NCI-H345 treated with DMSO at 0.1 percent for 48 hours (cell line): ENCODE data around the gene LCN12.

ENCODE experiments used
- DNase-seq: peaks from one replicate; lab custom pipeline; 2025; ENCODE audit not compliant: unreplicated experiment; lab: John Stamatoyannopoulos, UW

The LCN12 gene

GRCh38 chr9:136944519-136945332, 7.3 kb upstream of the LCN12 start, which contains the start of the genes C8G and FBXW5:
Gene C8G, plus strand, starts transcription at chr9:136945243. Its CDS starts 78 bp downstream, at chr9:136945321.
Gene FBXW5, minus strand, starts transcription at chr9:136944738. Its CDS starts 655 bp downstream, at chr9:136944083.
- DNase-seq: peak; percentile 92

GRCh38 chr9:136945333-136946227, 6.5 kb upstream of the LCN12 start:
- DNase-seq: no peak

- no peak for DNase-seq
Observed at GRCh38 chr9:136946228-136947027, 5.6 kb upstream of the LCN12 start.

- DNase-seq: no peak
Observed at GRCh38 chr9:136947028-136947891, 4.8 kb upstream of the LCN12 start.

- no peak for DNase-seq
Observed at GRCh38 chr9:136947955-136948510, 4.0 kb upstream of the LCN12 start.

GRCh38 chr9:136949239-136949816, 2.7 kb upstream of the LCN12 start:
- no peak for DNase-seq

GRCh38 chr9:136949817-136950655, 2.0 kb upstream of the LCN12 start:
- DNase-seq: peak; percentile 84

GRCh38 chr9:136950656-136951276, 1.3 kb upstream of the LCN12 start:
- no peak for DNase-seq

GRCh38 chr9:136952321-136952850, 313 bp downstream of the LCN12 start:
- DNase-seq: no peak

- no peak for DNase-seq
Observed at GRCh38 chr9:136952876-136953770, 1.1 kb downstream of the LCN12 start.

GRCh38 chr9:136953771-136954269, 1.7 kb downstream of the LCN12 start:
- DNase-seq: no peak

- DNase-seq: no peak
Observed at GRCh38 chr9:136954270-136955083, 2.4 kb downstream of the LCN12 start.

- no peak for DNase-seq
Observed at GRCh38 chr9:136955202-136955942, 3.3 kb downstream of the LCN12 start.

GRCh38 chr9:136955943-136956335, 3.9 kb downstream of the LCN12 start:
- no peak for DNase-seq

- no peak for DNase-seq
Observed at GRCh38 chr9:136956604-136957003, 4.5 kb downstream of the LCN12 start.
